Measurements from ENCODE around the gene KCNIP3.

Gene KCNIP3

DNA sequence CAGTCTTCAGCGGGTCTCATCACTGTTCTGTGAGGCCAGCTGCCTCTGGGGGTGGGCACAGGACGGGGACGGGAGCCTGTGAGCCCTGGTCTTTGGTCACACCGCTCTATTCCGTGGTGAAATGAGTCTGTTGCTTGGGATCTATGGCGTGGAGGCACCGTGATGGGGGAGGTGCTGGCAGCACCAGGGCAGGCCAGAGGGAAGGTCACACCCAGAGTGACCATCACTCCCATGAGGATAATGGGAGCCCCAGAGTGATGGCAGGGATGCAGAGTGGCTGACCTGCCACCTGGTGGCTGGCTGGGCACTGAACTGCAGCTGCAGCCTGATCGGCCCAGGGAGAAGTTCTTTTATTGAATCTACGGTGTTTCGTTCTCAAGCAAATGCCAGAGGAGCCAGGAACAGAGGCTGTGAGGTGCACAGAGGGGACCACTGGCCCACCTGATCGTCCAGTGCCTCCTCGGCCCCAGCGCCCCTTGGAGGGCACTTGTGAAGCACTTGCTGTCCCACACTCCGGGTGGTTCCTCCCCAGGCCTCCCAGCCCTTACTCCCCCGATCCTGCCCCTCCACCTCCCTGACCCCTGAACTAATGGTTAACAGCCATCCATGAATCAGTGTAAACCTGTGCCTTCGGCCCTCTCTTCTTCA lies 17.9 kb downstream of the KCNIP3 start:
- peak; percentile 40 for DNase-seq

DNA sequence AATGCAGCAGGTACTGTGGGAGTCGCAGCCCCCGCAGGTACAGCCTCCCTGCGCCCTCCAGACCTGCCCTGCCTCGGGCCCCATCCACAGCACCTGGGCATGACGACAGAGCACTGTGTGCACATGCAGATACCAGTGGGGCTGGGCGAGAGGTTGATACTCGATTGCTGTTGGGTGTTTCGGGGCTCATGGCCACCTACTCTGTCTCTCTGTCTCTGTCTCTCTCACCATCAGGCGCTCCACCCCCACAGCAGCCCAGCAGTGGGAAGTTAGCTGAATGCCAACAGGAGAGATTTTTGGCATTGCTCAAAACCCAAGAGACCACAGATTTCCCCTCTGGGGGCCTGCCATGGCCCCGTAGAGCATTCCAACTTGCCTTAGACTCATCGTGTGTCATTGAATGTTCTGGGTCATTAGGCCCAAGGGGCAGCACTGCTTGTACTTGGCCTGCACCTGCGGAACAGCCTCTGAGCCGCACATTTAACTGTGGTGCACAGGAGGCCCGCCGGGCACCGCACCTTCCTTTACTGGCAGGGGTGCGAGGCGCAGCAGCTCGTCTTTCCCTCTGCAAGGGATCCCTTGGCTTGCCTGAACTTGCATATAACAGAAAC lies 18.8 kb downstream of the KCNIP3 start:
- DNase-seq = peak; percentile 75

DNA sequence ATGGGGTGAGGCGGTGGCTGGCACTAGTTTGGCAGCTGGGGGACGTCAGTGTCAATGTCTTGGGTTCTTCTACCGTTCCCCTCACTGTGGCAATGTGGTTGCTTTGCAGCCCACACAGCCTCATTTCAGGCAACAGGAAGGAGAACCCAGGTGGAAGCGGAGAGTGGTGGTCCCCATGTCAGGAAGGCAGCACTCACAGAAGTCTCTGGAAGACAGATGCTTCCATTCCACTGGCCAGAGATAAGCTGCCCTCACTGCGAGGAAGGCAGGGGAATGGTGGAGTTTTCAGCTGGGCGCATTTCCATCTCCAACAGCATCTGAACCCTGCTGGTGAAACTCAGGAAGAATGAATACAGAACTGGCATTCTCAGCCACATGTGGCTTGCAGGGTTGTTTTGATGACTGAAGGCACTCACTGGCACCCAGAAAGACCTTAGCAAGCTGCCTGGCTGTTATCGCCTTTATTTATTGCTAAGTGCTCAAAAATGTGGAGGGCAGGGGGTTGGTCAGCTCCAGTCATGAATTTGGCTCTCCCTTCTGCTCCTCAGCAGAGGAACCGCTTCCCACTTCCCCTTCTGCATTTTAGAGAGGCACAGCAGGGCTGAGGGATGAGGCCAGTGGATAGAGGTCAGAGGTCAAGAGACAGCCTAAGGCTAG lies 19.4 kb downstream of the KCNIP3 start:
- DNase-seq = peak; percentile 77

DNA sequence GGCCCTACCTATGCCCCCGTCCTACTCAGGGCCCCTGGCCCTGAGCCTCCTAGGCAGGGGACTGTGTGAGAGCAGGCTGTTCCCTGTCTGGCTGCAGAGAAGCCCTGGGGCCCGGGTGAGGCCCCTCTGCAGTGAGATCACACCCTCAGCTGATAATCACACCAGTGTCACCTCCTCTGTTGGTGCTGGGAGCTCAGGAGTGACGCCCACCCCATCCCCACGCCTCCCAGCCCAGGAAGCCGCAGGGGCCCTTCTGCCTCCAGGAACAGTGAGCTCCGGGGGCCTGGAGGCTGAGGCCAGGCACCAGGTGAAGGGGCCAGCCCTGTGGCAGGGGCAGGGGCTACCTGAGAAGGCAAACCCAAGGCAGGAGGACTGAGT lies 20.0 kb downstream of the KCNIP3 start:
- no peak for DNase-seq

DNA sequence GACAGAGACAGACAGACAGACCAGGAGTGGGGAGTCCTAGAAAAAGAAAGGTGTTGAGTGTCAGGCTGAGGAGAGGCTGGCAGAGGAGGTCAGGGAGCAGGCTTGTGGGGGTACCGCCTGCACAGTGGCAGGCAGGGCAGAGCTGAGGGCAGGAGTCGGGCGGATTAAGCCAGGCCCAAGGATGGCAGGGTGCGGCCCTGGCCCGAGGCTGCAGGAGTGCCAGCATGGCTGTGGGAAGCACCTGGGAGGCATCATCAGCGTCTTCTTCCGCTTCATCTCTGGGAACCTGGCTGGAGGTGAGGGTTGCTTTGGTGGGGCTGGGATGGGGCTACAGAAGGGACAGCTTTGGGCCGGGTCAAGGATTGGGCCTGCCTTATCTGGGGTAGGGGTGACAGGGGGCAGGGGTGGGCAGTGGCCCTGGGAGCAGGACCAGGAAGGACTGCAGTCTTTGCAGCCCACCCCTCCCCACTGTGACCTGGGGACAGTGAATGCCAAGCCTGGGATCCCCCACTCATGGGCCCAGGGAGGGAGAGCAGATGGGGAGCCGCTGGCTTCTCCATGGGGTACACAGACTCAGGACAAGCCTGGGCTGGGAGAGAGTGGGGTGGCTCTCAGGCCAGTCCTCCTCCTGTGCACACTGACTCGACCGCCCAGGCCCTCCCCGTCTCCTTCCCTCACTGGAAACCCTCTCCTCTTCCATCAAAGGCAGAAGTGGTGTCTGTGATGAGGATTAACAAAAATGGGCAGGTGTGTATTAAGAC lies 20.7 kb downstream of the KCNIP3 start:
- DNase-seq = no peak

DNA sequence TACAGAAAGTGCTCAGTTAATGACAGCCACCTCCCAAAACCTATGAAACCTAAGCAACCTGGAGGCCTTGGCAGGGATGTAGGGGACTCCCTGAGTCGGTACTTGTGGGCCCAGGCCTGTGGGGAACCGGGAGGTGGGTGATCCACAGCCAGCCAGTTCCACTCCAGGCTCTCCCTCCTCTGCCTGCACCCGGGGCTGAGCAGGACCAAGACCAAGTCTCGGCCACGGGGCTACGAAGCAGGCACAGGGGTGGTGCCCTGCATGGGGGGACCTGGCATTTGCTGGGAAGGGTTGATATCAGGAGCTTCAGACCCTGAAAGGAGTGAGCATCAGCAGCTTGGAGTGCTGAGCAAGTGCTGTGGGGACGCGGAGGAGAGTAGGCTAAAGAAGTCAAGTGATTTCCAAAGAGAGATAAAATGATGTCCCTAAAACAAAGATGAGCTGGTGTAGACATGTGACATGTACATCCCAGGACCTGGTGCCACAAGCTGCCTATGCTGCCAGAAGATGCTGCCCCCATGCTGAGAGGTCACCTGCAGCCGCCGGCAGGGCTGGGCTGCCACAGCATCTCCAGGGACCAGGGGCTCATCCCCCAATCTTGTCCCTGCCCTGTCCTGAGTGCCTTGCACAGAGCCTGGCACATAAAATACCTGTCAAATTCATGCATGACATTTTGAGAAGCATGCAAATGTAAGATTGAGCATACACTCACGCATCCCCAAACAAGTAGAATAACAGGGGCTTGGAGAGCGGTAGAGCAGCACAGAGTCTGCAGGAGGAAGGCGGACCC lies 21.5 kb downstream of the KCNIP3 start:
- no peak for DNase-seq

DNA sequence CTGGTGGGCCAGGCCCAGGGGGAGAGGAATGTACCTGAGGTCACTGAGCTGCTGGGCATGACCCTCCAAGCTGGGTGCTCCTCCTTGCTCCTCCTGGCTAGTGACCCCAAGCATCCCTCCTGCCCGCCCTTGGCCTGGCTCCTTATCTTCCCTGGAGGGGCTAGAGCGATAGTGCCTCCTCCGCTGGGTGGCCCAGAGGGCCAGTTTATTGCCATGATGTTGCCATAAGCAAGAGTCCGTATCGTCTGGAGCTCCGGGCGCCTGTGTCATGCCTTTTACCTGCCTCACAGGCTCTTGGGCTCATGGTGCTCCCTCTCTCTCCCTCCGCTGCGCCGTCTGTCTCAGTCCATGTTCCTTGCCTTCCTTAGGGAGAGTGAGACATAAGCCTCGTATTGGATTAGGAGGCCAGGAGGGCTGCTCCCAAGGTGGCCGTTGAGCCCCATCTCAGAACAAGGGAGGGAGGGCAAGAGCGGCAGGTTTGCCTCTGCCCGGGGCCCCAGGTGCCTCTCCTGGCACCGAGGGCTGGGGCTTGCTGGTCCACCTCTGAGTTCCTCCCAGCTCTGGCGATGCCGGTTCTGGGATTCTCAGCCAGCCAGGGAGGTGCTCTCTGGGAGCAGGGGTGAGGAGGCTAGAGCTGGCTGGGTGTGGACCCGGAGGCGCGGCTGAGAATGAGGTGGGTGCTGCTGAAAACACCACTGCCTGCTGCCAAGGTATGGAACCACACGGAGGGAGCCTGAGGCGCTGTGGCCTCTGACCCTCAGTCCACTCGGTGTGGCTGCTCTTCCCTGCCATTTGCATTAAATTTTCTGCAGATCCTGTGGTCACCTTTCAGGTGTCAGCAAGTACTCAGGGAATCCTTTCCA lies 22.6 kb downstream of the KCNIP3 start:
- no peak for DNase-seq

DNA sequence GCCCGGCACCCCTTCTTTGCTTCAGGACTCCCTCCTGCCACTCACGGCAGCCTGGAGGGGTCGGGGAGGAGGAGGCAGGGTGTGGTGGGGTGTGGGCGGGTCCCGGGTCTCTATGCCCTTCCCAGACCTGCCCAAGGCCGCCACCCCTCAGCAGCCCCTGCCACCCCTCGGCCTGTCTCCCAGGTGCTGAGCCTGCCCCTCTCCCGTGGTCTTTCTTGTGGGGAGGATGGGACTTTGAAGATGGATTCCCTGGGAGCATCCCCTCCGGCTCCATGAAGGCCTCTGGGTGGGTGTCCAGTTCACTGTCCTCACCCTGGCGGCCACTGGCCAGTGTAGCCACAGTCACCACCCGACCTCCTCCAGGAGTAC lies 23.2 kb downstream of the KCNIP3 start:
- DNase-seq = no peak

DNA sequence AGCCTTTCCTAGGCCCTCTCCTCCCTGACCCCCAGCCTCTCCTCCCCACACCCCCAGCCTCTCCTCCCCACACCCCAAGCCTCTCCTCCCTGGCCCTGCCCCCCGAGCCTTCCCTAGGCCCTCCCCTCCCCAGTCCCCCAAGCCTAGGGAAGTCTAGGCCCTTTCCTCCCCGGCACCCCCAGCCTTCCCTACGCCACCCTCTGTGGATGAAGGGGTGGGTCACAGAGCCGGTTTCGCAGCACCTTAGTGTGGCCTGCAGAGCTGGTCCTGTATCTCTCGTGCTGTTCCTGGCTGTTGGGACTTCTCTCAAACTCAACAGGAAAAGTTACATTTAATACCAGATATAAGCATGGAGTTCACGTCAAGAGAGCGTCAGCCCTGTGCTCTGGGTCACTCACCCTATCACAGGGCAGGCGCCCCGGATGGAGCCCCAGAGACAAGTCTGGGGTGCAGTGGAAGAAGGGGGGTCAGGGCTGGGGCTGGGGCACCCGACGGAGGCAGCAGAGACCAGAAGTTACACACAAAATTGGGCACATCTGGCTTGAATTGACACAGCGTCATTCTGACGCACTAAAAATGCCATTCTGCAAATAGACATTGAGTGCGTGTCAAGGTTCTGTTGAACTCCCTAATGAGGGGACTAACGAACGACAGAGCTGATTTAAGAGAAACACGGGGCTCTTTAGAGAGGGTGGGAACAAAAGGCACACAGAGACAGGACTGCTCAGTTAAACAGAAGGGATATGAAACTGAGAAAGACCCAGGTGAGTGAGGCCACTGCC lies 24.0 kb downstream of the KCNIP3 start:
- DNase-seq = no peak

DNA sequence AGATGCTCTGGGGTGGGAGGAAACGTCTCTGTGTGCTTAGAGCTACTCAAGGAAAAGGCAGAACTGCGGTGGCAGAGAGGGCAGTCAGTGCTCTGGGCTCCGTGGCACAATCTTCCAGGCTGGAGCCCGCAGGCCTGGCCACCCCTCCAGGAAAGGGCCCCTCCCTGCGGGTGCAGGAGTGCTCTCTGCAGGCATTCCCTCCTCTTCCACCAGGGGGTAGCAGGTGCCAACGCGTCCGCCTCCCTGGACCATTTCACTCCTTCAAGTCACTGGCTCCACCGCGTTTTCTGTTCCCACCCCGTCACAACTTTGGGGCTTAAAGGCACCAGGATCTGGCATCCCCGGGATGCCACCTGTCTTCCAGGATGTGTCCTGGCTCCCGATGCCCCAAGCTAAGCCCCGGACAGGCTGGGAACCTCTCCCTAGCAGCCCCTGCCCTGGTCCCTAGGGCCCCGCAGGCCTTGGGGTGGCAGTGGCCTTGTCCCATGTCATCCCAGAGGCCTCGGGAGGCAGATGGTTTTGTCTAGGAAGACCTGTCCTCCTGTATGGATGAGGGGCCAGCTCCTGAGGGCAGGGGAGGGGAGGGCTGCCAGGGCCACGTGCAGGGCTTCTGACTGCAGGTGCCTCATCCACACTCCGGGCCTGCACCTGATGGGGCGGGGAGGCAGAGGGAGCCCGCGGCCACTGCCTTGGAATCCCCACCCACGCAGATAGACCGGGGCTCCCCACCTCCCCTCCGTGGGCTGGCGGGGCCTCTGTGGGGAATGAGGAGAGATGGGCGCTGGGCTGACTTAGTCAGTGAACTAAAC lies 26.4 kb downstream of the KCNIP3 start:
- DNase-seq = peak; percentile 30

DNA sequence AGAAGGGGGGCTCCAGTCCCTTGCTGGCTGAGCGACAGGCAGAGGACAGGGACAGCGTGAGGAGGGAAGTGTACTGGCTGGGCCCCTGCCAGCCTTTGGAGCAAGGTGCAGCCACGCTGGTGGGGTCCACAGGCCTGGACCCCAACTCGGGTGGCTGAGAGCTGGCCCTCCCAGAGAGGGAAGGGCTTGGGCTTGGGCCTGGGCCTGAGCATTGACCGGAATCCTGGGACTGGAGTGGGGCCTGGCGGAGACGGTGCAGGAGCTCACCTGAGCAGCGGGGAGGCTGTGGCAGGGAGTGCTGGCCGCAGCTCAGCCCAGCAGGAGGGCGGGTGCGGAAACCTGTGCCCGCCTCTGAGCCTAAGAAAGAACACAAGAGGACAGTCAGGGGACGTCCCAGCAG lies 27.9 kb downstream of the KCNIP3 start:
- no peak for DNase-seq

DNA sequence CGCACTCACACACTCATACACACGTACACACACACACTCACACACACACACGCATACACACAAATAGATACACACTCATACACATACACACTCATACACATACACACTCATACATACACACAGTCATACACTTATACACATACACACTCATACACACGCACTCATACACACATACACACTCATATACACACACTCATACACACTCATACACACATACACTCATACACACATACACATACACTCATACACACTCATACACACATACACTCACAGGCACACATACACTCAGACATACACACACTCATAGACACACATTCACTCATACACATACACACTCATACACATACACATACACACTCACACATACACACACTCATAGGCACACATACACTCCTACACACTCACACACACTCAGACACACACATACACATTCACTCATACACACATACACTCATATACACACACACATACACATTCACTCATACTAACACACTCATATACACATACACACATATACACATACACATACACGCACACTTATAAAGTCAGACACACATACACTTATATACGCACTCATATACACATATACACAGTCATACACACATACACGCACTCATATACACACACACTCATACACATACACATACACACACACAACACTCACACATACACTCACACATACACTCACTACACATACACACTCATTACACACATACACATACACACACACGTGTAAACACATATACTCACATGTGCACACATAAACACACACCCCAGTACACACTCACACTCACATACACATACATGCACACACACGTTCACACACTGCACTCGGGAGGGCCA lies 28.7 kb downstream of the KCNIP3 start:
- no peak for DNase-seq

DNA sequence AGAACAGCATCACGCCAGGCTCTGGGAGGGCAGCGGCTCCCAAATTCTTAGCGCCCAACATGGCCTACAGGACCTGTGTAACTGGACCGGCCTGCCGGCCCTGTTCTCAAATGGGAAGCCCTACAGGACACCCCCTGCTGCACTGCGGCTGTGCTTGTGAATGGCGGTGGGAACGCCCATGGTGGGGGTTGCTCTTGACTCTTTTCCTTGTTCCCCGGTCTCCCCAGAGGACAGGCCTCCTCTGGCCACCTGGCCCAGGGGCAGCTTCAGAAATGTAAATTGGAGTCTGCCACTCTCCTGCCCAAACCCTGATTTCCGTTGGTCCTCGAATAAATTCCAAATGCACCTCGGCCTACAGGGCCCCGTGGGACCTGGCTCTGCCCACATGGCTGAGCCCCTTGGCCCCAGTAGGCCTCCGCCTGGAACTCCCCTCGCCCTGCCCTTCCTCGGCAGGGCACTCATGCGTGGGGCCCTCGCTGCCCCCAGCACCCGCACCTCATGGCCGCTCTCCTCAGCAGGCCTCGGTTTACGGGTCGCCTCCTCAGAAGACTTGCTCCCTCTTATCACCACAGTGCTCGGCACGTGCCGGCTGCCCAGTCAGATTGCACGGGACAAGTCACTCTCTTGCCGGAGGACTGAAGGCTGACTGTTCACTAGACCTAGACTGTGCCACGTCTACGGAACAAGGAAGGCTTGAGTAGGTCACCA lies 29.4 kb downstream of the KCNIP3 start:
- DNase-seq = no peak

DNA sequence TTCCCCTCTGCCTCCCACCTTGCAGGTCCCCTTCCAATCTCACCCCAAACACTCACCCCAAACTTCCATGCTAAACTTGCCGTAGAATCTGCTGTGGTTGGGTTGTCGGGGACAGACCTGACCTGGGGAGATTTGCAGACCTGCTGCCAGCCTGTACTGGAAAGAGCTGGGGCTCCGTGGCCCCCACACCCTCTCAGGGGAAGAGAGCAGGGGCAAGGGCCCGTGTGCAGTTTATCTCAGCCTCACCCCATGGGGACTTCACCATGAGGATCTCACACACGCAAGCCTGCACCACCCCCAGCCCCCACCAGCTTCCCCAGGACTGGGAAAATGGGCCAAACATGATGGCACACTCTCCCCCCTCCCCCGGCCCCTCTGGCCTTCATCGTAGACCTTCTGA lies 30.7 kb downstream of the KCNIP3 start:
- no peak for DNase-seq

DNA sequence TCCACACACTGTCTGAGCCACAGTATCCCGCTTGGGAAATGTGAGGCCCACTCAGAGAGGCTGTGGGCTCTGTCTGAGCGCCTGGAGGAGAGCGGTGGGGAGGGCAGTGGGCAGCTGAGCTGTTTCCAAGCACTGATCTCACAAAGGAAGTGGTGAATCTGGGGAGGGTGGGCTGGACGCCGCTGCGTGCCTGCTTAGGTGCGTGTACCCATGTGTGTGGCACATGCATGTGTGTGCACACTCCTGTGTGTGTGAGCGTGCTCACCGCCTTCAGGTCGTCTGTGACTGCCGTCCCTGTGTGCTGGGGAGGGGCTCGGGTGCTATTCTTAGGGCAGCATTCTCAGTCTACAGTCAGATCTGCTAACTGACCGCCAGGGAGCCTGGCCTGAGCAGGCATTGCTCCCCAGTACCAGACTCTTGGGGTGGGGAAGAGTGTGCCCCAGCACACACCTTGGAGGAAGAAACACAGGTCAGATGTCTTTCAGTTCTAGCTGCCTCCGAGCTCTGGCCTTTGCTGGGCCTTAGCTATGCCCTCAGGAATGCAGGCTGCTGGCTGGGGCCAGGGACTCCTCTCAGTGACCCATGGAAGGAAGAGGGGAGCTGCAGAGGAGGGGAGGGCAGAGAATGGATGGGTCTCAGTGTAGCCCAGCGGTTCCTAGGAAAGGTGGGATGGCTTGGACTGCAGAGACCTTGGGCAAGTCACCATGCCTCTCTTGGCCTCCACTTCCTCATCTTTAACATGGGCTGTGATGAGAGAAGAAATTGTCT lies 31.4 kb downstream of the KCNIP3 start:
- DNase-seq = no peak

DNA sequence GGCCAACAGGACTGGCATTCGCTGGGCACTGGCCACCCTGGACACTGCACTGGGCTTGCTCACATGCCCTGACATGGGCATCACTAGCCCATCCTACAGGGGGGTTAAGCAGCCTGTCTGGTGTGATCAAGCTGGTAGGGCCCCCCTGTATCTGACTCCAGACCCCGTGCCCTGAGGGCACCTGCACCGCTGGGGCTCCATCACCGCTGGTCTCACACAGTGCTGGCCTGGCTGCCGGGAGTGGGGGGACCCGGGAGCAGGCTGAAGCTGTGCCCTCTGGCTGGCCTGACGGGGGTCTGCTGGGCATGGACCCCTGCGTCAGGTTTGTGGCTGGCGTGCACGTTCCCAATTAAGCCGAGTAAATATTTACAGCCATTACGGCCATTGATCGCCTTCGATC lies 32.3 kb downstream of the KCNIP3 start:
- DNase-seq = no peak

DNA sequence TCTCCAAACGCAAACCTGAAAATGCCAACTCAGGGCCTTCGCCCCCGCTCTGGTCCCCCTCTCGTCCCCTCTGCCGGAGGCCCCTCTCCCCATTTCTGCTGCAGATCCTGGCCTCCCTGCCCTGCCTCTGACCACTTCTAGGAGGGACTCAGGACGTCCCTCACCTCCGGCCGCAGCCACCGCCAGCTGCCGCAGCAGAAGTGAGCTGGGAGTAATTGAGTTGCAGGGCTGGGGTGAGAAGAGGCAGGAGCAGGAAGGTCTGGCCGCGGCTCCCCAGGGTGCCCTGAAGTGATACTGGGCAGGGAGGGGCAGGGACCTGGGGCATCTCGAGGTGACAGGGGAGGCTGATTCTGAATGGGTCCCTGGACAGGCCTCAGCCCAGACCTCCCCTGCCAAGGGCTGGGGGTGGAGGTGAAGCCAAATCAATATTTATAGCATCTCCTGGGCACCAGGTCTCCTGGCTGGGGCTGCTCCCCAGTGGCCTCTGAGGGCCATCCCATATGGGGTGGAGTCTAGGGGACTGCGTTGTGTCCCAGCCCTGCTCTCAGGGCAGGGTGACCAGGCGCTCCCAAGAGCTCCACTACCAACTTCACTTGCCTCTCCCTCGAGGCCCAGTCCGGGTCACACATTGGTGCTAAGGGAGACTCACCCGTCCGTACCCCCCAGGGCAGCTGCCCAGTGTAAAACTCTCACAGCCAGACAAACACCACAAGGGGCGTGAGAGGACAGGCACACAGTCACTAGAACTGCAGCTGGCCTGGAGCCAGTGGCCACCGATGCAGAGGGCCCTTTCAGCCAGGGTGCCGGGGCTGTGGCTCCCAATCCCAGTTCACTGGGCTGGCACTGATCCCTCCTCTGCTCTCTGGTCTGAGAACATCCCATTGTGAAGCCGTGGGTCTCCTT lies 33.0 kb downstream of the KCNIP3 start:
- DNase-seq = no peak
